Measurements from ENCODE around the gene NKG7. TPM values are rescaled to one million over a fixed set of nuclear protein-coding genes. Genes with fewer than 3 reads are reported as not detected.

NKG7 gene
- total and polyA plus RNA-seq, 2 of the 13 experiments (the other 11 are each of a cell fraction or from before 2014, with no cell fraction given) = 0.40 TPM; not detected in 1

DNA sequence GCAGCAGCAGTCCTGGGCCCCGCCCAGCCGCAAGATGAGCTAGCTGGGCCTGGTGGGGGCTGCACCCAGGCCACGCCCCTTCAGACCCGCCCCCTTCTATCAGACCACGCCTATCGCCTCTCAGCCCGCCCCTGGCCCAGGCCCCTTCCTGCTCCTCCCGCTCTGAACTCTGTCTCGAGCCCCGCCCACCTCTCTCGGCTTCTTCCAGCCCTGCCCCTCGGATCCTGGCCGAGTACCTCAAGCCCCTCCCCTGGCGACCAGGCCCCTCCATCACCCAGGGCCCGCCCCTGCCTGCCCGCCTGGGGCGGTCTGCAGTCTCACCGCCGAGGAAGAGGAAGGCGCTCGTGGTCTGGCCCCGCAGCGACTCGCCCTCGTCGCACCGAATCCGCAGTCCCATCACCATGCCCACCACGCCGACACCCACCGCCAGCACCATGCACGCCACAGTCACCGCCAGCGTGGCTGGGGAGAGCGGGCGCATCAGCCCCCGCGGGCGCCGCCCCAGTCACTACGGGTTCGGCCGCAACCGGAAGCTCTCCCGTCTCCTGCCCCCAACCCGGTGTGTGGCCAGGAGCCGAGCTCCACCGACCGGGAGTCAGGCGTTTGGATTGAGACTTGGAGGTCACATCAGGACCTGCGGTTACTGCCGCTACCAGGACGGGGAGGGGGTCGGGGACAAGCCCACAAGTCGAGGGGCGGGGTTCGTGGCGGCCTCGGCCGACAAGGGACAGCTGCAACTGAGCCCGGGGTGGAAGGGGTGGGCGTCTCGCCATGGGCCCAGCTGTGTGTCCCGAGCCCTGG, 4.7 kb downstream of the NKG7 start (continued):
- TF ChIP-seq NRL (CRISPR knock-in tag; IDR thresholded peaks at IDR 0.05; ENCODE audit: borderline replicate concordance) = no peak
- TF ChIP-seq TMF1 (CRISPR knock-in tag; IDR thresholded peaks at IDR 0.05; ENCODE audit: low read depth) = no peak
- TF ChIP-seq, protein P1, sequence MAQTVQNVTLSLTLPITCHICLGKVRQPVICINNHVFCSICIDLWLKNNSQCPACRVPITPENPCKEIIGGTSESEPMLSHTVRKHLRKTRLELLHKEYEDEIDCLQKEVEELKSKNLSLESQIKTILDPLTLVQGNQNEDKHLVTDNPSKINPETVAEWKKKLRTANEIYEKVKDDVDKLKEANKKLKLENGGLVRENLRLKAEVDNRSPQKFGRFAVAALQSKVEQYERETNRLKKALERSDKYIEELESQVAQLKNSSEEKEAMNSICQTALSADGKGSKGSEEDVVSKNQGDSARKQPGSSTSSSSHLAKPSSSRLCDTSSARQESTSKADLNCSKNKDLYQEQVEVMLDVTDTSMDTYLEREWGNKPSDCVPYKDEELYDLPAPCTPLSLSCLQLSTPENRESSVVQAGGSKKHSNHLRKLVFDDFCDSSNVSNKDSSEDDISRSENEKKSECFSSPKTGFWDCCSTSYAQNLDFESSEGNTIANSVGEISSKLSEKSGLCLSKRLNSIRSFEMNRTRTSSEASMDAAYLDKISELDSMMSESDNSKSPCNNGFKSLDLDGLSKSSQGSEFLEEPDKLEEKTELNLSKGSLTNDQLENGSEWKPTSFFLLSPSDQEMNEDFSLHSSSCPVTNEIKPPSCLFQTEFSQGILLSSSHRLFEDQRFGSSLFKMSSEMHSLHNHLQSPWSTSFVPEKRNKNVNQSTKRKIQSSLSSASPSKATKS (CRISPR knock-in tag; IDR thresholded peaks at IDR 0.05) = no peak
- TF ChIP-seq TFE3 (CRISPR knock-in tag; IDR thresholded peaks at IDR 0.05) = 0 out of 2 replicates have a peak, but pooled peaks have one; percentile 37
- TF ChIP-seq HCFC1 (IDR thresholded peaks at IDR 0.05; ENCODE audit: low read depth, low read length) = no peak
- TF ChIP-seq ZMYM2 (CRISPR knock-in tag; IDR thresholded peaks at IDR 0.05) = 0 out of 2 replicates have a peak, but pooled peaks have one; percentile 7
- TF ChIP-seq MTA3 (CRISPR knock-in tag; IDR thresholded peaks at IDR 0.05) = no peak
- peak; percentile 73 for TF ChIP-seq ZSCAN25 (CRISPR knock-in tag; IDR thresholded peaks at IDR 0.05)
- TF ChIP-seq MIXL1 (CRISPR knock-in tag; IDR thresholded peaks at IDR 0.05) = 0 out of 2 replicates have a peak, but pooled peaks have one; percentile 7
- no peak for TF ChIP-seq ZNF33A (CRISPR knock-in tag; IDR thresholded peaks at IDR 0.05; ENCODE audit: borderline replicate concordance)
- no peak for TF ChIP-seq JARID2 (CRISPR knock-in tag; IDR thresholded peaks at IDR 0.05; ENCODE audit: insufficient replicate concordance)
- peak; percentile 73 for TF ChIP-seq ZNF18 (CRISPR knock-in tag; IDR thresholded peaks at IDR 0.05; ENCODE audit: insufficient replicate concordance)
- TF ChIP-seq MED1 (CRISPR knock-in tag; IDR thresholded peaks at IDR 0.05) = peak; percentile 67
- TF ChIP-seq, protein P2, sequence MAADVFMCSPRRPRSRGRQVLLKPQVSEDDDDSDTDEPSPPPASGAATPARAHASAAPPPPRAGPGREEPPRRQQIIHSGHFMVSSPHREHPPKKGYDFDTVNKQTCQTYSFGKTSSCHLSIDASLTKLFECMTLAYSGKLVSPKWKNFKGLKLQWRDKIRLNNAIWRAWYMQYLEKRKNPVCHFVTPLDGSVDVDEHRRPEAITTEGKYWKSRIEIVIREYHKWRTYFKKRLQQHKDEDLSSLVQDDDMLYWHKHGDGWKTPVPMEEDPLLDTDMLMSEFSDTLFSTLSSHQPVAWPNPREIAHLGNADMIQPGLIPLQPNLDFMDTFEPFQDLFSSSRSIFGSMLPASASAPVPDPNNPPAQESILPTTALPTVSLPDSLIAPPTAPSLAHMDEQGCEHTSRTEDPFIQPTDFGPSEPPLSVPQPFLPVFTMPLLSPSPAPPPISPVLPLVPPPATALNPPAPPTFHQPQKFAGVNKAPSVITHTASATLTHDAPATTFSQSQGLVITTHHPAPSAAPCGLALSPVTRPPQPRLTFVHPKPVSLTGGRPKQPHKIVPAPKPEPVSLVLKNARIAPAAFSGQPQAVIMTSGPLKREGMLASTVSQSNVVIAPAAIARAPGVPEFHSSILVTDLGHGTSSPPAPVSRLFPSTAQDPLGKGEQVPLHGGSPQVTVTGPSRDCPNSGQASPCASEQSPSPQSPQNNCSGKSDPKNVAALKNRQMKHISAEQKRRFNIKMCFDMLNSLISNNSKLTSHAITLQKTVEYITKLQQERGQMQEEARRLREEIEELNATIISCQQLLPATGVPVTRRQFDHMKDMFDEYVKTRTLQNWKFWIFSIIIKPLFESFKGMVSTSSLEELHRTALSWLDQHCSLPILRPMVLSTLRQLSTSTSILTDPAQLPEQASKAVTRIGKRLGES (CRISPR knock-in tag; IDR thresholded peaks at IDR 0.05; ENCODE audit: borderline replicate concordance) = no peak
- TF ChIP-seq RXRA (CRISPR knock-in tag; IDR thresholded peaks at IDR 0.05) = peak; percentile 71
- no peak for TF ChIP-seq ZNF740 (CRISPR knock-in tag; IDR thresholded peaks at IDR 0.05)
- TF ChIP-seq SKIL (CRISPR knock-in tag; IDR thresholded peaks at IDR 0.05; ENCODE audit: borderline replicate concordance) = peak; percentile 85

Measured in HepG2 (cell line).